HG03159 (cell line): ENCODE results near the gene PPP2R1A.
"Not testable (repeated sequence)": the region's sequence is repeated elsewhere in the genome, so short reads cannot be mapped to it uniquely, and the experiment has no call there.

Experiments used
- ATAC-seq: cut with Tn5 transposase; IDR thresholded peaks from one replicate; pipeline ENCODE4 v1.9.1; 2021; ENCODE audit warnings: mild to moderate bottlenecking, moderate library complexity; ENCODE audit not compliant: unreplicated experiment

PPP2R1A gene

GRCh38 chr19:52237771-52238400 is 48.0 kb downstream of the PPP2R1A start:
- no peak for ATAC-seq

GRCh38 chr19:52244021-52244420 is 54.2 kb downstream of the PPP2R1A start:
- no peak for ATAC-seq

GRCh38 chr19:52248241-52248640 is 58.4 kb downstream of the PPP2R1A start:
- no peak for ATAC-seq

- no peak for ATAC-seq
Measured at GRCh38 chr19:52258426-52258825, 68.6 kb downstream of the PPP2R1A start.

- ATAC-seq = not testable (repeated sequence)
Measured at GRCh38 chr19:52265556-52265955, 75.7 kb downstream of the PPP2R1A start.

GRCh38 chr19:52269338-52270261 is 79.7 kb downstream of the PPP2R1A start, which contains the start of gene ZNF766:
Gene ZNF766, plus strand, starts transcription at chr19:52269587. Its CDS starts 27 bp downstream, at chr19:52269614.
- ATAC-seq = peak; percentile 98

- ATAC-seq = no peak
Measured at GRCh38 chr19:52270266-52270885, 80.5 kb downstream of the PPP2R1A start.

GRCh38 chr19:52273301-52273700 is 83.4 kb downstream of the PPP2R1A start:
- no peak for ATAC-seq

- ATAC-seq = no peak
Measured at GRCh38 chr19:52274191-52274590, 84.3 kb downstream of the PPP2R1A start.

GRCh38 chr19:52275988-52276387 is 86.1 kb downstream of the PPP2R1A start:
- ATAC-seq = no peak

- no peak for ATAC-seq
Measured at GRCh38 chr19:52277471-52277870, 87.6 kb downstream of the PPP2R1A start.
